Astrocyte (in vitro differentiated cells and primary cell): ENCODE results near the gene IQGAP3. TPM values are rescaled to one million over a fixed set of nuclear protein-coding genes. Genes with fewer than 3 reads are reported as not detected.

Experiments used
- DNase-seq: peaks from one replicate; pipeline ENCODE4 v3.0.0-alpha.2; 2010; ENCODE audit warnings: low read depth
- FAIRE-seq: peaks from 2 replicates; lab custom pipeline; 2011; peaks lifted over from hg19 to GRCh38; lab: Jason Lieb, UNC
- H2AFZ ChIP-seq: 2 replicates; pipeline ENCODE4 v1.6.0; 2012; ENCODE audit warnings: low read depth, low read length, inconsistent platforms
- H3K27ac ChIP-seq: 2 replicates; pipeline ENCODE4 v1.5.1; 2011; ENCODE audit warnings: low read depth, low read length, inconsistent platforms
- H3K27me3 ChIP-seq: 2 replicates; pipeline ENCODE4 v1.6.0; 2011; ENCODE audit warnings: low read length, inconsistent platforms; ENCODE audit not compliant: insufficient read depth
- H3K36me3 ChIP-seq: 2 replicates; pipeline ENCODE4 v1.5.1; 2011; ENCODE audit warnings: low read length, inconsistent platforms; ENCODE audit not compliant: insufficient read depth
- H3K4me1 ChIP-seq: 2 replicates; pipeline ENCODE4 v1.5.1; 2011; ENCODE audit warnings: low read length, inconsistent platforms; ENCODE audit not compliant: insufficient read depth
- H3K4me2 ChIP-seq: 2 replicates; pipeline ENCODE4 v1.6.0; 2012; ENCODE audit warnings: low read length, inconsistent platforms
- H3K4me3 ChIP-seq: 2 replicates; pipeline ENCODE4 v1.5.1; 2011; ENCODE audit warnings: low read depth, mild to moderate bottlenecking, low read length, inconsistent platforms; ENCODE audit not compliant: insufficient read depth
- H3K79me2 ChIP-seq: 2 replicates; pipeline ENCODE4 v1.6.0; 2012; ENCODE audit warnings: mild to moderate bottlenecking, low read length, inconsistent platforms; ENCODE audit not compliant: insufficient read depth
- H3K9ac ChIP-seq: 2 replicates; pipeline ENCODE4 v1.6.0; 2012; ENCODE audit warnings: mild to moderate bottlenecking, low read length, inconsistent platforms
- H3K9me3 ChIP-seq: 2 replicates; pipeline ENCODE4 v1.5.1; 2012; ENCODE audit warnings: low read depth, mild to moderate bottlenecking, low read length, inconsistent platforms; ENCODE audit not compliant: insufficient read depth
- H4K20me1 ChIP-seq: 2 replicates; pipeline ENCODE4 v1.6.0; 2012; ENCODE audit warnings: low read length, inconsistent platforms; ENCODE audit not compliant: insufficient read depth
- H3K27ac Mint-ChIP-seq: one replicate; pipeline ENCODE4 v1.8.0; 2021; ENCODE audit warnings: mild to moderate bottlenecking, mixed read lengths; ENCODE audit not compliant: unreplicated experiment
- H3K27me3 Mint-ChIP-seq: one replicate; pipeline ENCODE4 v1.8.0; 2021; ENCODE audit warnings: low read depth, mixed read lengths; ENCODE audit not compliant: unreplicated experiment
- H3K36me3 Mint-ChIP-seq: one replicate; pipeline ENCODE4 v1.8.0; 2021; ENCODE audit warnings: low read depth, mixed read lengths; ENCODE audit not compliant: unreplicated experiment
- H3K4me1 Mint-ChIP-seq: one replicate; pipeline ENCODE4 v1.8.0; 2021; ENCODE audit warnings: low read depth, mixed read lengths; ENCODE audit not compliant: unreplicated experiment
- H3K4me3 Mint-ChIP-seq: one replicate; pipeline ENCODE4 v1.8.0; 2021; ENCODE audit warnings: mild to moderate bottlenecking, moderate library complexity, mixed read lengths; ENCODE audit not compliant: unreplicated experiment
- H3K9me3 Mint-ChIP-seq: one replicate; pipeline ENCODE4 v1.8.0; 2021; ENCODE audit warnings: mild to moderate bottlenecking, mixed read lengths; ENCODE audit not compliant: unreplicated experiment
- EZH2 ChIP-seq: IDR thresholded peaks from 2 replicates; pipeline ENCODE4 v1.6.1; 2012; ENCODE audit warnings: mild to moderate bottlenecking, low read length, inconsistent platforms; ENCODE audit not compliant: insufficient read depth
- total RNA-seq: library from RNA; stranded (reverse); gene quantifications from 2 replicates; pipeline ENCODE4 v1.2.1, GENCODE V29; 2021
- TF ChIP-seq, protein P1 (sequence below): IDR thresholded peaks from 2 replicates; pipeline ENCODE4 v1.5.1; 2011; ENCODE audit warnings: low read depth, mild to moderate bottlenecking, inconsistent platforms, low read length, moderate library complexity; ENCODE audit not compliant: insufficient read depth

The IQGAP3 gene
- total RNA-seq, 1 donor from 2014 or later: 2.2 TPM

DNA sequence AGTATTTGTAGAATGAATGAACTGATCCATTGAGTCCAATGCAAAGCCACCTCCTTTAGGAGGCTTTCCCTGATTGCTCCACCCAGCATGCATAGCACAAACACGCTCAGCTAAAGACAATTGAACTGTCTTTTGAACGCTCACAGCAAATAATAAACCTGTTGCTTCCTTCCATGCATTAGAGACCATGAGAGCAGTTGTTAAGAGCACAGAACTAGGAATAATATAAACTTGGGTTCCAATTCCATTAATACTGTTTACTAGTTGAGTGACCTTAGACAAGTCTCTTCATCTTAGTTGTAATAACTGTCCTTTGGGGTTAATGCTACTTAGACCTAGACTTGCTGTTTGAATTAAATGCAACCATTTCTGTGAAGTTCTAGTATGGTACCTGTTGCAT, 65.9 kb downstream of the IQGAP3 start:
- Histone ChIP-seq H3K4me3 (no peak overlapping the region), H3K4me1 (peaks cover 45% of the 10 kb centered on the region), H3K79me2 (no peaks in the 10 kb centered on the region), H3K27me3 (no peaks in the 10 kb centered on the region), H2AFZ (no peak overlapping the region), H4K20me1 (no peaks in the 10 kb centered on the region), H3K36me3 (no peaks in the 10 kb centered on the region), H3K4me2 (no peak overlapping the region), H3K27ac (no peak overlapping the region), H3K9me3 (no peaks in the 10 kb centered on the region), H3K9ac (no peak overlapping the region)
- H3K36me3 Mint-ChIP-seq: peaks cover 2% of the 10 kb centered on the region
- DNase-seq: no peak
- H3K27ac Mint-ChIP-seq: no peak overlapping the region
- TF ChIP-seq, protein P1, sequence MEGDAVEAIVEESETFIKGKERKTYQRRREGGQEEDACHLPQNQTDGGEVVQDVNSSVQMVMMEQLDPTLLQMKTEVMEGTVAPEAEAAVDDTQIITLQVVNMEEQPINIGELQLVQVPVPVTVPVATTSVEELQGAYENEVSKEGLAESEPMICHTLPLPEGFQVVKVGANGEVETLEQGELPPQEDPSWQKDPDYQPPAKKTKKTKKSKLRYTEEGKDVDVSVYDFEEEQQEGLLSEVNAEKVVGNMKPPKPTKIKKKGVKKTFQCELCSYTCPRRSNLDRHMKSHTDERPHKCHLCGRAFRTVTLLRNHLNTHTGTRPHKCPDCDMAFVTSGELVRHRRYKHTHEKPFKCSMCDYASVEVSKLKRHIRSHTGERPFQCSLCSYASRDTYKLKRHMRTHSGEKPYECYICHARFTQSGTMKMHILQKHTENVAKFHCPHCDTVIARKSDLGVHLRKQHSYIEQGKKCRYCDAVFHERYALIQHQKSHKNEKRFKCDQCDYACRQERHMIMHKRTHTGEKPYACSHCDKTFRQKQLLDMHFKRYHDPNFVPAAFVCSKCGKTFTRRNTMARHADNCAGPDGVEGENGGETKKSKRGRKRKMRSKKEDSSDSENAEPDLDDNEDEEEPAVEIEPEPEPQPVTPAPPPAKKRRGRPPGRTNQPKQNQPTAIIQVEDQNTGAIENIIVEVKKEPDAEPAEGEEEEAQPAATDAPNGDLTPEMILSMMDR: no peak
- TF ChIP-seq EZH2: no peak
- H3K4me1 Mint-ChIP-seq: peaks cover 36% of the 10 kb centered on the region
- H3K27me3 Mint-ChIP-seq: peaks cover 21% of the 10 kb centered on the region
- peak overlapping the region; percentile 8 for H3K4me3 Mint-ChIP-seq
- no peaks in the 10 kb centered on the region for H3K9me3 Mint-ChIP-seq
- no peak for FAIRE-seq

DNA sequence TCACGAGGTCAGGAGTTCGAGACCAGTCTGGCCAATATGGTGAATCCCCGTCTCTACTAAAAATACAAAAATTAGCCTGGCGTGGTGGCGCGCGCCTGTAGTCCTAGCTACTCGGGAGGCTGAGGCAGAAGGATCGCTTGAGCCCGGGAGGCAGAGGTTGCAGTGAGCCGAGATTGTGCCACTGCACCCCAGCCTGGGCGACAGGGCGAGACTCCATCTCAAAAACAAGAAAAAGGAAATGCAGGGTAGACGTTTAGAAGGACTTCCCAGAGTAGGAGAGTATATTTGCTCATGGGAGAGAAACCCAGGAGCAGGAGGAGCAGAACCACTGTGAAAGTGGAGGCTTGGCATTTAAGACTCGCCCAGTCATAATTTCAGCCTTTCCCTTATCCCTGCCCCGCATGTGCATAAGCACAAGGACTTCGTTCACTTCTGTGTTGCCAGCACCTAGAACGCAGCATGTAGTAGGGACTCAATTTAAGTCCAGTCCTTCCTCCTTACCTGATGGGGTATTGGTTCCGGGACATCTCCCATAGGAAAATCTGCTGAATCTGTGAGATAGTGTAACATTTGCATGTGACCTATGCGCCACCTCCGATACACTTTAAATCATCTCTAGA, 66.6 kb downstream of the IQGAP3 start:
- no peaks in the 10 kb centered on the region for H3K27me3 ChIP-seq
- peak overlapping the region; percentile 59 for H2AFZ ChIP-seq
- H3K4me3 ChIP-seq: no peak overlapping the region
- no peaks in the 10 kb centered on the region for H3K79me2 ChIP-seq
- Mint-ChIP-seq H3K27ac (peak overlapping the region; percentile 97), H3K36me3 (peaks cover 2% of the 10 kb centered on the region), H3K4me3 (peak overlapping the region; percentile 71), H3K4me1 (peaks cover 36% of the 10 kb centered on the region), H3K9me3 (no peaks in the 10 kb centered on the region), H3K27me3 (peaks cover 17% of the 10 kb centered on the region)
- FAIRE-seq (no peak), DNase-seq (no peak)
- H3K9ac ChIP-seq: peak overlapping the region; percentile 90
- H3K4me1 ChIP-seq: peaks cover 48% of the 10 kb centered on the region
- H3K27ac ChIP-seq: peak overlapping the region; percentile 100
- no peaks in the 10 kb centered on the region for H4K20me1 ChIP-seq
- H3K4me2 ChIP-seq: peak overlapping the region; percentile 98
- H3K9me3 ChIP-seq: no peaks in the 10 kb centered on the region
- TF ChIP-seq, protein P1: no peak
- no peak for TF ChIP-seq EZH2
- H3K36me3 ChIP-seq: no peaks in the 10 kb centered on the region
